Thoracic aorta (tissue), 2 donors: ENCODE data around the gene DRD2. TPM values are rescaled to one million over a fixed set of nuclear protein-coding genes. Genes with fewer than 3 reads are reported as not detected.

Source experiments
- ATAC-seq: fragments of 150-250 bp; one replicate; pipeline ENCODE4 v1.8.0; 2017; ENCODE audit warnings: low read depth; ENCODE audit not compliant: insufficient number of reproducible peaks, low FRiP score
- DNase-seq: peaks from one replicate; pipeline ENCODE4 v3.0.0-alpha.2; 2020; ENCODE audit warnings: low spot score
- H3K27ac ChIP-seq, 2 donors: fragments of 200-600 bp; sonication (generic); 1 replicate in 1 of 2; 2 replicates in 1 of 2; pipeline ENCODE4 v1.5.1; 2016; ENCODE audit warnings: mild to moderate bottlenecking in 2 of 2, moderate library complexity in 2 of 2
- H3K27me3 ChIP-seq: fragments of 200-600 bp; sonication (generic); replicated peaks from 2 replicates; pipeline ENCODE4 v1.6.0; 2016; ENCODE audit warnings: mild to moderate bottlenecking; ENCODE audit not compliant: insufficient read depth
- H3K36me3 ChIP-seq: fragments of 200-600 bp; sonication (generic); one replicate; pipeline ENCODE4 v1.5.1; 2016
- H3K4me1 ChIP-seq, 2 donors: fragments of 200-600 bp; sonication (generic); 1 replicate in 1 of 2; 2 replicates in 1 of 2; pipeline versions ENCODE4 v1.5.1 to v1.6.0; 2016; ENCODE audit warnings: low read depth in 2 of 2, mild to moderate bottlenecking in 1 of 2; ENCODE audit not compliant: control insufficient read depth in 1 of 2
- H3K4me3 ChIP-seq: fragments of 200-600 bp; sonication (generic); 2 replicates; pipeline ENCODE4 v1.5.1; 2016; ENCODE audit warnings: mild to moderate bottlenecking
- H3K9me3 ChIP-seq: fragments of 200-600 bp; sonication (generic); 2 replicates; pipeline ENCODE4 v1.5.1; 2016
- total RNA-seq, 2 donors: library from RNA; depleted of rRNA; stranded (reverse); fragments of >200 nt; gene quantifications; one replicate each; pipeline versions ENCODE4 v1.1.0 to v1.2.3, GENCODE V29; 2016
- TF ChIP-seq, protein P1 (sequence below): fragments of 200-600 bp; sonication (generic); IDR thresholded peaks from one replicate; pipeline ENCODE4 v1.5.1; 2019; ENCODE audit warnings: antibody characterized with exemption

DRD2 gene
- total RNA-seq, 2 donors from 2014 or later, result not detected

DNA sequence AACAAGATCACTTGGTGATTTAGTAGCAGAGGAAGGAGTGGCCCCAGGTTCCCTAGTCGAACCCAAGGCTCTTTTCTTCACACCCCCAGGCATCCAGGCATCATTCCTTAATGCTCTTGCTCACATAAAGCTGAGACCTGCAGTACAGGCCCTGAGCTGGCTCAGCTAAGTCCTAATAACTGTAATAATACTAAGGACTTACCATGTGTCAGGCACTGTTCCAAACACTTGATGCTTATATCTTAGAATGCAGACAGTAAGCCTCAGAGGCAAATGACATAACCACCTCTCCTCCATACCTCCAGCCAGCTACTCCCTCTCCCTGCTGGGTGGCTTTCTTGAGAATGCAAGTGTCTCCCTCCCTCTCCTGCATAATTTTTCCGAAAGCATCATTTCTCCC, 54.4 kb downstream of the DRD2 start:
- H3K4me3 ChIP-seq, result no peak overlapping the region
- TF ChIP-seq, protein P1, sequence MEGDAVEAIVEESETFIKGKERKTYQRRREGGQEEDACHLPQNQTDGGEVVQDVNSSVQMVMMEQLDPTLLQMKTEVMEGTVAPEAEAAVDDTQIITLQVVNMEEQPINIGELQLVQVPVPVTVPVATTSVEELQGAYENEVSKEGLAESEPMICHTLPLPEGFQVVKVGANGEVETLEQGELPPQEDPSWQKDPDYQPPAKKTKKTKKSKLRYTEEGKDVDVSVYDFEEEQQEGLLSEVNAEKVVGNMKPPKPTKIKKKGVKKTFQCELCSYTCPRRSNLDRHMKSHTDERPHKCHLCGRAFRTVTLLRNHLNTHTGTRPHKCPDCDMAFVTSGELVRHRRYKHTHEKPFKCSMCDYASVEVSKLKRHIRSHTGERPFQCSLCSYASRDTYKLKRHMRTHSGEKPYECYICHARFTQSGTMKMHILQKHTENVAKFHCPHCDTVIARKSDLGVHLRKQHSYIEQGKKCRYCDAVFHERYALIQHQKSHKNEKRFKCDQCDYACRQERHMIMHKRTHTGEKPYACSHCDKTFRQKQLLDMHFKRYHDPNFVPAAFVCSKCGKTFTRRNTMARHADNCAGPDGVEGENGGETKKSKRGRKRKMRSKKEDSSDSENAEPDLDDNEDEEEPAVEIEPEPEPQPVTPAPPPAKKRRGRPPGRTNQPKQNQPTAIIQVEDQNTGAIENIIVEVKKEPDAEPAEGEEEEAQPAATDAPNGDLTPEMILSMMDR, result no peak
- DNase-seq, result no peak
- H3K36me3 ChIP-seq, result no peaks in the 10 kb centered on the region
- no peak for ATAC-seq
- H3K9me3 ChIP-seq, result no peaks in the 10 kb centered on the region
- no peaks in the 10 kb centered on the region for H3K27me3 ChIP-seq
- H3K27ac ChIP-seq, result no peak overlapping the region
- H3K4me1 ChIP-seq, result no peaks in the 10 kb centered on the region

GRCh38 chr11:113419454-113420003, 55.7 kb downstream of the DRD2 start:
- TF ChIP-seq, protein P1, result no peak
- no peaks in the 10 kb centered on the region for H3K27me3 ChIP-seq
- H3K9me3 ChIP-seq, result no peaks in the 10 kb centered on the region
- no peak overlapping the region for H3K27ac ChIP-seq
- no peak overlapping the region for H3K4me3 ChIP-seq
- DNase-seq (no peak), ATAC-seq (no peak)
- H3K36me3 ChIP-seq, result no peaks in the 10 kb centered on the region
- no peaks in the 10 kb centered on the region for H3K4me1 ChIP-seq

DNA sequence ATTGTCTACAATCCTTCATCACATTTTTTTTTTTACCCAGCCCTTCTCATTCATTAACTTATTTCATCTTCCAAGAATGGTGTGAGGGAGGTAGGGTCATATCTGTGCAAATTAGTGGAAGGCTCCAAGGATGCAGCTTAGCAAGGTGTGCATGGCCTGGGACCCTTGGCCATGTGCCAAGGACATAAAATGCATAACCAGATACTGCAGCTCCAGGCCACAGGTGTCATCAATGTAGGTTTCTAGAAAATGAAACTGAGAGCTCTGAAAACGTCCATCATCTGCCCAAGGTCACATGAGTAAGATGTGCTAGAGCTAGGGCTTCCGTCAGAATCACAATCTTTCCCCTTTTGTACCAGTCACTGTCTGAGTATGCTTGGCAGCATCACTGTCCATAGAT, 57.8 kb downstream of the DRD2 start:
- DNase-seq, result no peak
- TF ChIP-seq, protein P1, result no peak
- no peak overlapping the region for H3K4me3 ChIP-seq
- no peaks in the 10 kb centered on the region for H3K27me3 ChIP-seq
- H3K36me3 ChIP-seq, result no peaks in the 10 kb centered on the region
- H3K27ac ChIP-seq, result no peak overlapping the region
- no peaks in the 10 kb centered on the region for H3K9me3 ChIP-seq
- no peaks in the 10 kb centered on the region for H3K4me1 ChIP-seq
- ATAC-seq, result no peak

DNA sequence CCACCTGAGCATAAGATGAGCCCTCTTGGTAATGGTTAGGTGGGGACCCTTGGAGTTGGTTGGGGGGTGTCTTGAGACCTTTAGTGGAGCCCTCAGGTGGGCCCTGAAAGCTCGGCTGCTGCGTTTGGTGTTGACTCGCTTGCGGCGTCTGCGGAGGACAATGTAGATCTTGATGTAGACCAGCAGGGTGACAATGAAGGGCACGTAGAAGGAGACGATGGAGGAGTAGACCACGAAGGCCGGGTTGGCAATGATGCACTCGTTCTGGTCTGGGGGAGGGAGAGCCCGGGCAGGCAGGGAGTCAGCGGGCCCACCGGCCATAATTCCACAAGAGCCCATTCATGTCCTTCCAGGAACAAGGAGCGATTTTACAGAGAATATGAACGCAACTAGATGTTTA, 59.9 kb downstream of the DRD2 start:
- ATAC-seq, result no peak
- DNase-seq, result no peak
- no peaks in the 10 kb centered on the region for H3K36me3 ChIP-seq
- no peaks in the 10 kb centered on the region for H3K27me3 ChIP-seq
- TF ChIP-seq, protein P1, result no peak
- H3K27ac ChIP-seq, result no peak overlapping the region
- no peaks in the 10 kb centered on the region for H3K9me3 ChIP-seq
- no peak overlapping the region for H3K4me3 ChIP-seq
- H3K4me1 ChIP-seq, result no peaks in the 10 kb centered on the region

DNA sequence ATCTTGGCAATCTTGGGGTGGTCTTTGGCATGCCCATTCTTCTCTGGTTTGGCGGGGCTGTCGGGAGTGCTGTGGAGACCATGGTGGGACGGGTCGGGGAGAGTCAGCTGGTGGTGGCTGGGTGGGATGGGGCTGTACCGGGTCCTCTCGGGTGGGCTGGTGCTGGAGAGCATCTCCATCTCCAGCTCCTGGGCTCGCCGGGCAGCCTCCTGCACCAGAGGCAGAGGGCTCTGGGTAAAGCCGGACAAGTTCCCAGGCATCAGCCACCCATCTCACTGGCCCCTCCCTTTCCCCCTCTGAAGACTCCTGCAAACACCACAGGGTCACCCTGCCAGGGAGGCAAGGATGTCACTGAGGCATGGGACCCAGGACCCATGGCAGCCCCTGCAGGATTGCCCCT, 62.5 kb downstream of the DRD2 start:
- no peak for DNase-seq
- H3K27me3 ChIP-seq, result no peaks in the 10 kb centered on the region
- no peak overlapping the region for H3K4me3 ChIP-seq
- no peaks in the 10 kb centered on the region for H3K4me1 ChIP-seq
- no peak overlapping the region for H3K27ac ChIP-seq
- ATAC-seq, result no peak
- H3K36me3 ChIP-seq, result no peaks in the 10 kb centered on the region
- H3K9me3 ChIP-seq, result no peaks in the 10 kb centered on the region
- TF ChIP-seq, protein P1, result no peak
